HCT116 (cell line): ENCODE data around the gene FAM24A. TPM values are rescaled to one million over a fixed set of nuclear protein-coding genes. Genes with fewer than 3 reads are reported as not detected.

Experiments
- ATAC-seq: fragments of 200-7000 bp; cut with Tn5 transposase; 2 replicates; pipeline ENCODE4 v1.9.1; 2020; ENCODE audit warnings: mild to moderate bottlenecking, moderate library complexity
- BruUV-seq: library from RNA; stranded (reverse); fragments of 400-500 nt; replicated peaks from 2 replicates; lab custom pipeline; 2021; lab: Mats Ljungman, UMichigan
- CTCF ChIA-PET: fragments of 300-600 bp; sonication (Branson Sonifier 250); formaldehyde crosslinking; loops from one replicate; lab custom pipeline; 2021; ENCODE audit warnings: antibody characterized with exemption; lab: Charles Lee
- POLR2A ChIA-PET: fragments of 300-600, 350-600 bp; sonication (Branson Sonifier 250); formaldehyde crosslinking; loops from one replicate; lab custom pipeline; 2021; ENCODE audit warnings: antibody characterized with exemption; lab: Charles Lee
- RAD21 ChIA-PET, 2 experiments: fragments of 300-600 bp; sonication (Branson Sonifier 250); formaldehyde crosslinking; loops; one replicate each; lab custom pipeline; 2023; ENCODE audit warnings: low total read pairs in 2 of 2; ENCODE audit not compliant: uncharacterized antibody in 2 of 2, unreplicated experiment in 2 of 2, low non-redundant PET in 1 of 2; lab: Charles Lee
- DNase-seq: peaks from one replicate; pipeline ENCODE4 v3.0.0-alpha.2; 2010; ENCODE audit warnings: low read depth, low spot score
- H2AFZ ChIP-seq: fragments of 200-600 bp; shearing (Covaris generic), sonication (generic); 2 replicates; pipeline ENCODE4 v1.6.1; 2017; ENCODE audit warnings: low read depth, mixed run types, mixed read lengths, antibody characterized with exemption, low read length; ENCODE audit not compliant: poor library complexity, severe bottlenecking
- H3K27ac ChIP-seq: 2 replicates; pipeline ENCODE4 v1.5.1; 2012; ENCODE audit warnings: low read depth, low read length
- H3K27me3 ChIP-seq: fragments of 200-600 bp; sonication (generic); 2 replicates; pipeline ENCODE4 v1.6.1; 2016; ENCODE audit warnings: mixed run types, low read length, mixed read lengths; ENCODE audit not compliant: insufficient read depth
- H3K36me3 ChIP-seq, 2 experiments: fragments of 200-500 bp in 1 of 2; fragments of 200-600 bp in 1 of 2; sonication (Bioruptor generic) in 1 of 2; sonication (generic) in 1 of 2; 2 replicates each; pipeline versions ENCODE4 v1.5.1 to v1.6.1; 2014 to 2016; ENCODE audit warnings: low read length in 2 of 2, inconsistent platforms in 1 of 2, mixed read lengths in 1 of 2, mixed run types in 1 of 2; ENCODE audit not compliant: insufficient read depth in 2 of 2, control insufficient read depth in 1 of 2
- H3K4me1 ChIP-seq, 2 experiments: fragments of 200-600 bp in 1 of 2; sonication (generic) in 1 of 2; 2 replicates each; pipeline versions ENCODE4 v1.5.1 to v1.6.1; 2012 to 2017; ENCODE audit warnings: low read length in 2 of 2, inconsistent platforms in 1 of 2, mild to moderate bottlenecking in 1 of 2, mixed read lengths in 1 of 2, mixed run types in 1 of 2, moderate library complexity in 1 of 2; ENCODE audit not compliant: insufficient read depth in 2 of 2, control insufficient read depth in 1 of 2
- H3K4me2 ChIP-seq: fragments of 200-600 bp; sonication (generic); 2 replicates; pipeline ENCODE4 v1.6.1; 2017; ENCODE audit warnings: mixed run types, low read length, mixed read lengths
- H3K4me3 ChIP-seq, 2 experiments: fragments of 200-600 bp in 1 of 2; sonication (generic) in 1 of 2; replicated peaks in 1 of 2; 2 replicates each; pipeline ENCODE4 v1.5.1; 2011 to 2016; ENCODE audit warnings: low read length in 2 of 2, control low read depth in 1 of 2, low read depth in 1 of 2, mild to moderate bottlenecking in 1 of 2, mixed read lengths in 1 of 2, mixed run types in 1 of 2
- H3K79me2 ChIP-seq: fragments of 200-600 bp; sonication (generic); 2 replicates; pipeline ENCODE4 v1.6.1; 2017; ENCODE audit warnings: mild to moderate bottlenecking, mixed run types, low read length, moderate library complexity, mixed read lengths; ENCODE audit not compliant: insufficient read depth
- H3K9ac ChIP-seq: fragments of 200-600 bp; sonication (generic); 2 replicates; pipeline ENCODE4 v1.6.1; 2016; ENCODE audit warnings: low read length, mixed read lengths
- H3K9me2 ChIP-seq: fragments of 200-600 bp; sonication (generic), shearing (Covaris generic); 2 replicates; pipeline ENCODE4 v1.6.1; 2017; ENCODE audit warnings: mixed run types, mild to moderate bottlenecking, moderate library complexity; ENCODE audit not compliant: insufficient read depth
- H3K9me3 ChIP-seq, 2 experiments: fragments of 200-500 bp in 1 of 2; fragments of 200-600 bp in 1 of 2; sonication (Bioruptor generic) in 1 of 2; sonication (generic) in 1 of 2; 2 replicates each; pipeline ENCODE4 v1.6.1; 2014 to 2017; ENCODE audit warnings: low read length in 2 of 2, mixed read lengths in 2 of 2, inconsistent platforms in 1 of 2, low read depth in 1 of 2, mild to moderate bottlenecking in 1 of 2, mixed run types in 1 of 2, moderate library complexity in 1 of 2; ENCODE audit not compliant: control insufficient read depth in 1 of 2, insufficient read depth in 1 of 2
- H4K20me1 ChIP-seq: fragments of 200-600 bp; sonication (generic), shearing (Covaris generic); 2 replicates; pipeline ENCODE4 v1.6.1; 2017; ENCODE audit warnings: mixed run types, mild to moderate bottlenecking, moderate library complexity; ENCODE audit not compliant: insufficient read depth
- CBX3 ChIP-seq: IDR thresholded peaks from 2 replicates; pipeline ENCODE4 v1.6.1; 2012; ENCODE audit warnings: low read depth
- CEBPB ChIP-seq: IDR thresholded peaks from 2 replicates; pipeline ENCODE4 v1.6.1; 2012; ENCODE audit warnings: low read depth
- EGR1 ChIP-seq: IDR thresholded peaks from 2 replicates; pipeline ENCODE4 v1.6.1; 2012; ENCODE audit warnings: low read depth
- ELF1 ChIP-seq: IDR thresholded peaks from 2 replicates; pipeline ENCODE4 v1.6.1; 2012; ENCODE audit warnings: low read depth, borderline replicate concordance
- EZH2phosphoT487 ChIP-seq: fragments of 200-600 bp; IDR thresholded peaks from 2 replicates; pipeline ENCODE4 v1.6.1; 2018; ENCODE audit warnings: antibody characterized with exemption, borderline replicate concordance
- SIN3A ChIP-seq: IDR thresholded peaks from 2 replicates; pipeline ENCODE4 v1.6.1; 2012; ENCODE audit warnings: low read depth
- SP1 ChIP-seq: IDR thresholded peaks from 2 replicates; pipeline ENCODE4 v1.6.1; 2012; ENCODE audit warnings: low read depth
- YY1 ChIP-seq: IDR thresholded peaks from 2 replicates; pipeline ENCODE4 v1.6.1; 2011; ENCODE audit warnings: low read length, low read depth, moderate library complexity, mild to moderate bottlenecking; ENCODE audit not compliant: insufficient replicate concordance; ENCODE audit errors: extremely low read depth
- ZFX ChIP-seq: fragments of 450-650 bp; IDR thresholded peaks from 2 replicates; pipeline ENCODE4 v1.6.1; 2017
- ZNF274 ChIP-seq: fragments of 200-500 bp; sonication (Bioruptor generic); IDR thresholded peaks from 2 replicates; pipeline ENCODE4 v1.6.1; 2014; ENCODE audit warnings: mild to moderate bottlenecking, low read depth, low read length, inconsistent platforms
- intact Hi-C: fragments of 100-400 bp; cut with micrococcal nuclease; formaldehyde crosslinking; loops from 2 replicates; pipeline ENCODE4 v1.10.0; 2022
- total RNA-seq: library from RNA; stranded (reverse); gene quantifications from one replicate; pipeline ENCODE4 v1.2.1, GENCODE V29; 2021; ENCODE audit not compliant: unreplicated experiment
- TF ChIP-seq, protein P1 (sequence below): IDR thresholded peaks from 2 replicates; pipeline ENCODE4 v1.6.1; 2012; ENCODE audit warnings: low read depth
- TF ChIP-seq, protein P2 (sequence below), 3 experiments: fragments of 200-600 bp in 1 of 3; sonication (generic) in 1 of 3; IDR thresholded peaks in 2 of 3; conservative IDR thresholded peaks in 1 of 3; 2 replicates each; pipeline ENCODE4 v1.5.1; 2012 to 2017; ENCODE audit warnings: low read depth in 2 of 3, low read length in 2 of 3, antibody characterized with exemption in 1 of 3, borderline replicate concordance in 1 of 3, control low read depth in 1 of 3, mild to moderate bottlenecking in 1 of 3, mixed read lengths in 1 of 3, mixed run types in 1 of 3, moderate library complexity in 1 of 3; ENCODE audit not compliant: insufficient read depth in 1 of 3
- TF ChIP-seq, protein P3 (sequence below): IDR thresholded peaks from 2 replicates; pipeline ENCODE4 v1.6.1; 2012

The FAM24A gene
- total RNA-seq, 1 experiment from 2014 or later, result not detected

GRCh38 chr10:122877264-122877663 is 33.1 kb upstream of the FAM24A start:
- Histone ChIP-seq H2AFZ (no peak overlapping the region), H3K9ac (no peak overlapping the region), H3K36me3 (no peaks in the 10 kb centered on the region), H3K27ac (no peak overlapping the region), H3K27me3 (peaks cover 14% of the 10 kb centered on the region; the same call in 1 of the 2 replicates), H3K9me3 (no peaks in the 10 kb centered on the region), H3K4me2 (no peak overlapping the region), H3K4me1 (peaks cover 0 to 6% of the 10 kb centered on the region in 2 experiments; a peak in 1 of 4 replicates), H3K4me3 (no peak overlapping the region), H3K79me2 (peaks cover 65% of the 10 kb centered on the region), H4K20me1 (no peaks in the 10 kb centered on the region), H3K9me2 (no peaks in the 10 kb centered on the region)
- TF ChIP-seq CEBPB (no peak), ZFX (no peak), SP1 (no peak), CBX3 (no peak)
- ATAC-seq (no peak), DNase-seq (no peak)
- BruUV-seq, result no TSS peak
- POLR2A ChIA-PET, result no interaction called here
- intact Hi-C loops, result no loop called here
- RAD21 ChIA-PET, result no interaction called here
- CTCF ChIA-PET, result no interaction called here

DNA sequence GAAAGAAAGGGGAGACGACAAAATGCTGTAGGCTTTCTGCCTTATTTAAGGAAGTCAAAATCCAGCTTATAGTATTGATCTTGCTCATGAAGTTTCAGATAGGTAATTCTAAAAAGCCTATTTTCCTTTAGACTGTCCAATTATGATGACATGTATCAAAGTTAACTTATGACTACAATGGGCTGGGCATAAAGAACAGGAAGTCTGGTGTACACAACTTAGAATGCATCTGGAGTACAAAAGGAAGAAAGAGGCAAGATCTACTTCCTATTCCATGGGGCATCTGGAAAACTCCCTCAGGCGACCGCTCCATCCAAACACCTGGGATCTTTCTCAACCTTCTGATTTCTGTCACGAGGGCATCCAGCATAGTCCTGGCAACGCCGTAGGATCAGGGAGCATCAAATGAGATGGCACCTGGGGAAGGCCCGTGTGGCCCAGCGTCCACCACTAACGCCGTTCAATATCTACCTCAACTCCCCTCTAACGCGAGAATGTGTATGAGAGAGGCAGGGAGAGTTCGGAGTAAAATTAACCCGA is 31.5 kb upstream of the FAM24A start:
- RAD21 ChIA-PET, result no interaction called here
- H3K9ac ChIP-seq, result peak overlapping the region; percentile 64
- TSS peak; percentile 74 for BruUV-seq
- H2AFZ ChIP-seq, result no peak overlapping the region
- no peaks in the 10 kb centered on the region for H3K36me3 ChIP-seq
- TF ChIP-seq ZFX (no peak), CEBPB (no peak), EGR1 (no peak), YY1 (no peak), EZH2phosphoT487 (no peak), ELF1 (no peak), CBX3 (no peak), ZNF274 (no peak), SIN3A (no peak), SP1 (no peak)
- TF ChIP-seq, protein P1, sequence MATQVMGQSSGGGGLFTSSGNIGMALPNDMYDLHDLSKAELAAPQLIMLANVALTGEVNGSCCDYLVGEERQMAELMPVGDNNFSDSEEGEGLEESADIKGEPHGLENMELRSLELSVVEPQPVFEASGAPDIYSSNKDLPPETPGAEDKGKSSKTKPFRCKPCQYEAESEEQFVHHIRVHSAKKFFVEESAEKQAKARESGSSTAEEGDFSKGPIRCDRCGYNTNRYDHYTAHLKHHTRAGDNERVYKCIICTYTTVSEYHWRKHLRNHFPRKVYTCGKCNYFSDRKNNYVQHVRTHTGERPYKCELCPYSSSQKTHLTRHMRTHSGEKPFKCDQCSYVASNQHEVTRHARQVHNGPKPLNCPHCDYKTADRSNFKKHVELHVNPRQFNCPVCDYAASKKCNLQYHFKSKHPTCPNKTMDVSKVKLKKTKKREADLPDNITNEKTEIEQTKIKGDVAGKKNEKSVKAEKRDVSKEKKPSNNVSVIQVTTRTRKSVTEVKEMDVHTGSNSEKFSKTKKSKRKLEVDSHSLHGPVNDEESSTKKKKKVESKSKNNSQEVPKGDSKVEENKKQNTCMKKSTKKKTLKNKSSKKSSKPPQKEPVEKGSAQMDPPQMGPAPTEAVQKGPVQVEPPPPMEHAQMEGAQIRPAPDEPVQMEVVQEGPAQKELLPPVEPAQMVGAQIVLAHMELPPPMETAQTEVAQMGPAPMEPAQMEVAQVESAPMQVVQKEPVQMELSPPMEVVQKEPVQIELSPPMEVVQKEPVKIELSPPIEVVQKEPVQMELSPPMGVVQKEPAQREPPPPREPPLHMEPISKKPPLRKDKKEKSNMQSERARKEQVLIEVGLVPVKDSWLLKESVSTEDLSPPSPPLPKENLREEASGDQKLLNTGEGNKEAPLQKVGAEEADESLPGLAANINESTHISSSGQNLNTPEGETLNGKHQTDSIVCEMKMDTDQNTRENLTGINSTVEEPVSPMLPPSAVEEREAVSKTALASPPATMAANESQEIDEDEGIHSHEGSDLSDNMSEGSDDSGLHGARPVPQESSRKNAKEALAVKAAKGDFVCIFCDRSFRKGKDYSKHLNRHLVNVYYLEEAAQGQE, result no peak
- TF ChIP-seq, protein P2, sequence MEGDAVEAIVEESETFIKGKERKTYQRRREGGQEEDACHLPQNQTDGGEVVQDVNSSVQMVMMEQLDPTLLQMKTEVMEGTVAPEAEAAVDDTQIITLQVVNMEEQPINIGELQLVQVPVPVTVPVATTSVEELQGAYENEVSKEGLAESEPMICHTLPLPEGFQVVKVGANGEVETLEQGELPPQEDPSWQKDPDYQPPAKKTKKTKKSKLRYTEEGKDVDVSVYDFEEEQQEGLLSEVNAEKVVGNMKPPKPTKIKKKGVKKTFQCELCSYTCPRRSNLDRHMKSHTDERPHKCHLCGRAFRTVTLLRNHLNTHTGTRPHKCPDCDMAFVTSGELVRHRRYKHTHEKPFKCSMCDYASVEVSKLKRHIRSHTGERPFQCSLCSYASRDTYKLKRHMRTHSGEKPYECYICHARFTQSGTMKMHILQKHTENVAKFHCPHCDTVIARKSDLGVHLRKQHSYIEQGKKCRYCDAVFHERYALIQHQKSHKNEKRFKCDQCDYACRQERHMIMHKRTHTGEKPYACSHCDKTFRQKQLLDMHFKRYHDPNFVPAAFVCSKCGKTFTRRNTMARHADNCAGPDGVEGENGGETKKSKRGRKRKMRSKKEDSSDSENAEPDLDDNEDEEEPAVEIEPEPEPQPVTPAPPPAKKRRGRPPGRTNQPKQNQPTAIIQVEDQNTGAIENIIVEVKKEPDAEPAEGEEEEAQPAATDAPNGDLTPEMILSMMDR (IDR thresholded peaks at IDR 0.05 in 2 of 3, conservative IDR thresholded peaks at IDR 0.05 in 1 of 3; ENCODE audit: borderline replicate concordance in 1 of 3, insufficient read depth in 1 of 3, low read depth in 2 of 3, low read length in 2 of 3), result no peak
- TF ChIP-seq, protein P3, sequence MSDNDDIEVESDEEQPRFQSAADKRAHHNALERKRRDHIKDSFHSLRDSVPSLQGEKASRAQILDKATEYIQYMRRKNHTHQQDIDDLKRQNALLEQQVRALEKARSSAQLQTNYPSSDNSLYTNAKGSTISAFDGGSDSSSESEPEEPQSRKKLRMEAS, result no peak
- H3K27ac ChIP-seq, result peak overlapping the region; percentile 33
- POLR2A ChIA-PET, result no interaction called here
- H3K9me2 ChIP-seq, result no peaks in the 10 kb centered on the region
- peak overlapping the region; percentile 53 to 61 for H3K4me3 ChIP-seq
- DNase-seq (no peak), ATAC-seq (peak; percentile 34)
- CTCF ChIA-PET, result no interaction called here
- peaks cover 53% of the 10 kb centered on the region for H3K79me2 ChIP-seq
- peaks cover 0 to 6% of the 10 kb centered on the region in 2 experiments; a peak in 1 of 4 replicates for H3K4me1 ChIP-seq
- H3K9me3 ChIP-seq, result no peaks in the 10 kb centered on the region
- peak overlapping the region; percentile 67 for H3K4me2 ChIP-seq
- intact Hi-C loops, result no loop called here
- no peaks in the 10 kb centered on the region for H4K20me1 ChIP-seq
- H3K27me3 ChIP-seq, result peaks cover 14% of the 10 kb centered on the region; the same call in 1 of the 2 replicates
